Islet precursor cell (in vitro differentiated cells): Measurements from ENCODE around the gene FAM135A.
"Not testable (repeated sequence)": the region's sequence is repeated elsewhere in the genome, so short reads cannot be mapped to it uniquely, and the experiment has no call there.

Source experiments
- DNase-seq: peaks from one replicate; pipeline ENCODE4 v3.0.0-alpha.2; 2018

Gene FAM135A

DNA sequence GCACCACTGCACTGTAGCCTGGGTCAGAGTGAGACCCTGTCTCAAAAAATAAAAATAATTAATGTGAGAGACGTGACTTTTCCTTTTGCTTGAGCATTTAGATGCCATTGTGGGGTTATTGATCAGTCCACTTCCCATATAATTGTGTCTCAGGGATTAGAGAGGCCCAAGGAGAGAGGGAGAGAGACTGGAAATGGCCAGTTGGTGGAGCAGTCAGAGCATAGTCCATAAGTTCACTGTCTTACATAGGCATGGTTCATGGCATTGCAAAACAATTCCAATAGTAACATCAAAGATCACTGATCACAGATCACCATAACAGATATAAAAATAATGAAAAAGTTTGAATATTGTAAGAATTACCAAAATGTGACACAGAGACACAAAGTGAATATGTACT is 138.3 kb downstream of the FAM135A start:
- no peak for DNase-seq

DNA sequence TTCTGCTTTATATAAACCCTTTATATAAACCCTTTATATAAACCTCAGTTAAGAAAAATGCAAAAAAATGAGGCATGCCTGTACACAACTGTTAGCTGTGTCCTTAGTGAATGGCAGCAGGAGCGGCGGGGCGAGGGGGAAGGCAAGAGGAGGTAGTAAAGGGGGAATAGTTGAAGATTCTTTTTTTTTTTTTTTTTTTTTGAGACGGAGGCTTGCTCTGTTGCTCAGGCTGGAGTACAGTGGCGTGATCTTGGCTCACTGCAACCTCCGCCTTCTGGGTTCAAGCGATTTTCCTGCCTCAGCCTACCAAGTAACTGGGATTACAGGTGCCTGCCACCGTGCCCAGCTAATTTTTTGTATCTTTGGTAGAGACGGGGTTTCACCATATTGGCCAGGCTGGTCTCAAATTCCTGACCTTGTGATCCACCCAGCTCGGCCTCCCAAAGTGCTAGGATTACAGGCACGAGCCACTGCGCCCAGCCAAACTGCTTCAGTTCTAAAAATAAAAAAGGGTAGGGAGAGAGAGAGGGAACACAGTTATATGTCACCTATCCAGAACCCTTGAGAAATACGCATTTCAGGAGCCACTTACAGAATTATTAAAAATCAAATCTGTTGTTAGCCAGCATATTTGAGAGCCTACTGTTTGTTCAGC is 139.1 kb downstream of the FAM135A start:
- not testable (repeated sequence) for DNase-seq

DNA sequence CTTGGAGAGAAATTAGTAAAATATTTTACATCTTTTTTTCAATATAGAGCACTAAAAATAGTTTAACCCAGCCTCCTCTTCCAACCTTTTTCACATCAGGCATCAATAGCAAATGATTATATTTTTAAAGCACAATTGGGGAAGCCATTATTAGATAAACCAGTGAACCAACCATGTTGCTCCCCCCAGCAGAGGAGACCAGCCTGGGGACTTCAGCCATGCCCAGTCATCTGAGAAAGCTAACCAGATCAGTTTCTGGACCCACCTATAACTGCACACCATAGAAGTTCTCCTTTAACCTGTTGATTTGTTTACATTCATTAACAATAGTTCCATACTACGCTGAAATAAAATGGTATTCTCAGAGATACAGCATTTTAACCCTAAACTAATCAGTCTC is 139.7 kb downstream of the FAM135A start:
- no peak for DNase-seq

DNA sequence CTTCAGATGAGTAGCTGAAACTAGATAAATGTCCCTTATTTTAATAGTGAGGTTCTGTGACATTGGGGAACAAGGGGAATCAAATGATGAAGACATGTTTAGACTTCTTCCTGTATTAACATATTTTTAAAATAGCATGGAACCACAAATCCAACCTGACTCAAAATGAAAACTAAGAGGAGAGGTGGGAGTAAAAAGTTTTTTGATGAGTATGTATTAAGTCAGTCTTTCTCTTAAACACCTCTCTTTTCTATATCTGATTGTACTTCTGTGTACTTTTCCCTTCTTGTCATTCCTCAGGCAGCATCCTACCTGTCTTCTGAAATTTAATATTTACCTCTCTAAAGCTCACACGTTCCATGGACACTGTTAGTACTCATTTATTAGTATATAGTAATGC is 144.7 kb downstream of the FAM135A start:
- DNase-seq: no peak

DNA sequence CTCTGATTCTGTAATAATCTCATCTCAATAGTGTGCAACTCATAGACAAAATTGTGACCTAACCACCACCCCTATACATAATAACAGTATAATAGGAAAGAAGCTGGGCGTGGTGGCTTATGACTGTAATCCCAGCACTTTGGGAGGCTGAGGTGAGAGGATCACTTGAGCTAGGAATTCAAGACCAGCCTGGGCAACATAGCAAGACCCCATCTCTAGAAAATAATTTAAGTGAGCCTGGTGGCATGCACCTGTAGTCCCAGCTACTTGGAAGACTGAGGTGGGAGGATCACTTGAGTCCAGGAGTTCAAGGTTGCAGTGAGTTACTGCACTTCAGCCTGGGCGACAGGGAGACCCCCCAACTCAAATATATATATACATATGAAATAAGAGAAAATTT is 149.1 kb downstream of the FAM135A start:
- not testable (repeated sequence) for DNase-seq

DNA sequence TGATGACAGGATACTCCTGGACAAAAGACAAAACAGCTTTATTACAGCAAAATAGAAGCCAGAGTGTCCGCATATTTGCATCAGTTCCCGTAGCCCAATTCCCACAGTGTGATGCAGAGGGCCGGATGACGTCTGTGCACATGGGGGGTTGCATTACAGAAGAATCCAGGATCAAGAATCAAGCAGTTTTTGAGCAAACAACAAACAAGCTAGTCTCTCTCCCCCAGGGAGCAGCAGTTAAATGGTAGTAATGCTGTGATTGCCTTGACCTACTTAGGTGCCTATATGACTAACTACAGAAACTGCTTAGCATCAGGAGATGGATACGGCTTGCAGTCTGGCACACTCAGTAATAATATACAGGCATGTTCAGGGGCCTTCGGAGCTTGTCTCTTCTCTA is 150.2 kb downstream of the FAM135A start:
- no peak for DNase-seq

DNA sequence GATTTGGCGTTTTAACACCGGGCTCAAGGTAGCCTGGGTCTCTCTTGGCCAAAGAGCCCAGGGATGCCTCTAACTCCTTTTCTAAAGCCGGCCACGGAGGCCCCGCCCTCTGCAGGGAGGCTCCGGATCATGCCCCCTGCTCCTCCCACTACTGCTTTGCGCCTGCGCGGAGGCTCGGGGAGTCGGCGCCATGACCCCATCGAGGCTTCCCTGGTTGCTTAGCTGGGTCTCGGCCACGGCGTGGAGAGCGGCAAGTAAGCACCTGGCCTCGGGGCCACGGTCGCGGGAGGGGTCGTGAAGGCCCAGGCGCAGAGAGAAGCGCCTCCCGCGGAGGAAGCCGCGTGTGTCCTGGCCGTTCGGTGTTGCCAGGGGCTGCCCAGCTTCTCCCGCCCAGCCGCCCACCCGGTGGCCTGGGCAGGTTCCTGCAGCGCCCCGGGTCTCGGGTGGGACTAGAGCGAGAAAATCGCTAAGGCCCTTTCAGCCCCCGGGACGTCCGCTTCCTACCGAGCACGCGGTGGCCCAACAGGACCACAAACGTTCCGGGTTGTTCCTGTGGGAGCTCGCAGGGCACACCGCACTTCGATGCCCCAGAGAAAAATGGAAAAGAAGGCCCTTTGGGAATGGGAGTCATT is 153.6 kb downstream of the FAM135A start, which contains the start of gene SDHAF4:
Gene SDHAF4 (plus strand): TSS at position 180 of the 632 bp plus-strand sequence. CDS start 11 bp downstream, at position 191.
- peak; percentile 96 for DNase-seq

DNA sequence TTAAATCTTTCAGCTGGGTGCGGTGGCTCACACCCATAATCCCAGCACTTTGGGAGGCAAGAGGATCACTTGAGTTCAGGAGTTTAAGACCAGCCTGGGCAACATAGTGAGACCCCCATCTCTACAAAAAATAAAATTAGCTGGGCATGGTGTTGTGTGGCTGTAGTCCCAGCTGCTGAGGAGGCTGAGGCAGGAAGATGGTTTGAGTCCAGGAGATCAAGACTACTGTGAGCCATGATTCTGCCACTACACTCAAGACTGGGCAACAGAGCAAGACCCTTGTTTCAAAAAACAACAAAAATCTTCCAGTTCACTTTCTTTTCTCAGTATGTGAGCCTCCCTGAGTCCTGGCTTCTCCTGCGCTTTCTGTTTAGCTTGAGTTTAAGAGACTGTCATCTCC is 161.3 kb downstream of the FAM135A start:
- DNase-seq: no peak

DNA sequence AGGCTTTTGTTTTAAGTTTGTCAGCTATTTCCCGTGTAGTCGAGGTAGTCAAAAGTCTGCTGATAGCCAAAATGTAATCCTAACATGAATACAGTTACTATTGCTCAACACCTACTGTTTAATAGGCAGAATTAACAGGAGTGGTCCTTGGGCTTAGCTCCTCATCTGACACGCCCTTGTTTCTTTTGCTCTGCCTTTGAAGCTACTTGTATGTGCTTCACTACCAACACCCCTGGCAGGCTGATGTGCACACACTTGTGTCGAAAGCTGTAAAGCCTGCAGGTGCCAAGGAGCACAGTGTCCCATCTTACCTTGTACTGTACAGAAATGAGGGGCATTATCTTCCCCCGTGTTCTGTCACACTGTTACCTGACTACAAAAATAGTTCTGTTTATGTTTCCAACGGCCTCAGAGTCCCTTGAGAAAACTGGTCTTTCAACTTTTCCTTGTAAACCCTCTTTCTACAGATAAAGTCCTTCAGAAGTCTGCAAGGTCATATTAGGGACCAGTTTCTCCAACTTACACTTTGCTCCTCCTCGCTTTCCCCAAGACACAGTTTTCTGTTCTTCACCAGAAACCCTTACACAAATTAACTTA is 162.7 kb downstream of the FAM135A start:
- no peak for DNase-seq

DNA sequence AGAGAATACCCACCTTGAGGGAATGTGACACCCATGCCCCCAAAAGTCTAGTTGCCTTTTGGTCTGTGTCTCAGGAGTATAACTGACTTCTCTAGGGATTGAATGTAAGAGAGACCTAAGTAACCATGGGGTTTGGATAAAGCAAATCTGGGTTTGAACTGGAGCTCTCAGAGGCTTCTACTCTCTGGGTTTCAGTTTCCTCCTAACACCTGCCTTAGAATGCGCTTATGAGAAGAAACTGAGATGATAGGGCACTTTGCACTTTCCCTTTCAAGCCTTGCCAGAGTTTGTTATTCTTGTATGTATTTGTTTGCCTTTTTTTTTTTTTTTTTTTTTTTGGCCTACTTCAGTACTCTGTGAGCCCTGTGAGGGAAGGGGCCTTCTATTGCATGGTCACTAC is 172.8 kb downstream of the FAM135A start:
- no peak for DNase-seq

DNA sequence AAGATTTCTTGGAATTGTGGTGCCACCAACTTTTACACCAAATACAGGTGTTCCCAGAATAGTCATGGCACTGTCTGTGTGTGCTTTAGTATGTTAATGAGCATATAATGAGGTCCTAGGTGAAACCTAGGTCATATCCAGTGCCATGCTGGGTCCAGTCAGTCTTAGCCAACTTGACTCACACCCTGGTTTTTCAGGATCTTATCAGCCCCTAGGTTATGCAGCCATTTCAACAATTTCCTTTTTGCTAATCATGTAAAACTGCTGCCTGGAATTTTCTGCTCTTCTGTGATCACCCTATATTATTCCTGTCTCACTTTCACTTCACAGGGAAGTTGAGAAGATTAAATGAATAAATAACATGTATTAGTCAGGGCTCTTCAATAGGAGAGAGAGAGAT is 177.1 kb downstream of the FAM135A start:
- DNase-seq: no peak

DNA sequence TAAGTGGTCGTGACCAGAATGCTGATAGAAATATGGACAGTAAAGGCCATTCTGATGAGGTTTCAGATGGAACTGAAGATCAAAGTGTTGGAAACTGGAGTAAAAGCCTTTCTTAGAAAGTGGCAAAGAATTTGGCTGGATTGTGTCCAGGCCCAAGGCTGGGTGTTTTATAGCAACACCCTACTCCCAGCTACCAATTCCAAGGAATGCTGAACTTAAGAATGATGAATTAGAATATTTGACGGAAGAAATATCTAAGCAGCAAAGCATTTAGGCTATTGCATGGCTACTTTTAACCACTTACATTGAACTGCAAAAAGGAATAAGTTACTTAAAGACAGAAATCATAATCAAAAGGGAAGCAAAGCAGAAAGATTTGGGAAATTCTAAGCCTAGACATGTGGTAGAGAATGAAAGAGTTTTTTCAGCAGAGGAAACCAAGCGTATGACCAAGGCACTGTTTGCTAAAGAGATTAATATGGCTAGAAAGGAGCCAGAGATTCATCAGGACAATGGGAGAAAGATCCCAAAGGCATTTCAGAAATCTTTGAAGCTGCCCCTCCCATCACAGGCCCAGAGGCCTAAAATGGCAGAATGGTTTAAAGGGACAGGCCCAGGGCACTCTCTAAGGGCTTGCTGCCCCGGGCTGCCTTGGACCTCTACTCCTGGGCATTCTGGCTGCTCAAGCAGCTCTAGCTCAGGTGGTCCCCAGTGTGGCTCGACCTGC is 179.2 kb downstream of the FAM135A start:
- DNase-seq: no peak

DNA sequence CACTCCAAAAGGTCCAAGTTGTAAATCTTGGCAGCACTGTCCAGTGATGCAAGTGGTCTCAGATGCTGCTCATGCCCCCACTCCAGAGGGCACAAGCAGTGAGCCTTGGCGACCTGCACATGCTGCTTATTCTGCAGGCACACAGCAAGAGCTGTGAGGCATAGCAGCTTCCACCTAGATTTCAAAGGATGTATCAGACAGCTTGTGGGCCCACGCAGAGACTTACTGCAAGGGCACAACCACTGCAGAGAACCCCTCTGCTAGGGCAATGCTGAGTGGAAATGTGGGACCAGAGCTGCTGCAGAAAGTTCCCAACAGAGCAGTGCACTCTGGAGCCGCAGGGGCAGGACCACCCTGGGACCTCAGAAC is 179.8 kb downstream of the FAM135A start:
- no peak for DNase-seq

DNA sequence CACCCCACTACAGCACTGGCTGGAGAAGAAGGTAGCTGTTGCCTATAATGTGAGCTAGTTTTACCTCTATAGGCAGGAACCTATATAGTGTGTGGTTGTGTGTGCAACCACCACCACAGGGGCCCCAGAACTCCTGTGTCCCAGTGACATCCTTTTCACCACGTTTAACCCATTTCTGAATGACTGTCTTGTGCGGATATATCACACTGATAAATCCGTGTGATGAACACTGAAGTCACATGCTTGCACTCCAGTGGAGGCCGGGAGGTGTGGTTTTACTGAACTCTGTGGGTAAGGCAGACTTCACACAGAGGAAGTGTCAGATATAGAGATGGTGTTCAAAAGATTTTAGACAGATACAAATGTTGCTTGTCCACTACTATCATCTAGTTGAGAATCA is 185.9 kb downstream of the FAM135A start:
- DNase-seq: no peak

DNA sequence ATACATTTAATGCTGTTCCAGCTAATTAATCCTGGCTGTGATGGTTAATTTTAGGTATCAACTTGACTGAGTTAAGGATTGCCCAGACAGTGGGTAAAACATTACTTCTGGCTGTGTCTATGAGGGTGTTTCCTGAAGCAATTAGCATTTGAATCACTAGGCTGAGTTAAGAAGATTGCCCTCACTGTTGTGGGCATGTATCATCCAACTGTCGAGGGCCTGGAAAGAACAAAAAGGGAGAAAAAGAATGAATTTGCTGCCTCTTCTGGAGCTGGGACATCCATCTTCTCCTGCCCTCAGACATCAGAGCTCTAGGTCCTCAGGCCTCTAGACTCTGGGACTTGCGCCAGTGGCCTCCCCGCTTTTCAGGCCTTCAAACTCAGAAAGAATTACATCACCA is 187.7 kb downstream of the FAM135A start:
- DNase-seq: no peak

DNA sequence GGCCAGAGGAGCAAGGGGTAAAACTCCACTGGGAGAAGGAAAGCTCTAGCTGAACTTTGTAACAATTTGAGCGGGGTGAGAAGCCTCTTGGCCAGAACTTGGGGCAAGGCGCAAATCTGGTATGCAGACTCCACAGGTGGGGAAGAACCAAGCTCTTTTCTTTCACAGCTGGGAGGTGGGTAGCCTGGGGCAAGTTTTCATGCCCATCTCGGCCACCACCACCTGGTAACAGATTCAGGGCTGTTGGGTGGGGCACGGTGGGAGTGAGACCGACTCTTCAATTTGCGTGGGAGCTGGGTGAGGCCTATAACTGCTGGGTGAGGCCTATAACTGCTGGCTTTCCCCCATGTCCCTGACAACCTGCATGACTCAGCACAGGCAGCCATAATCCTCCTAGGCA is 190.9 kb downstream of the FAM135A start:
- no peak for DNase-seq

DNA sequence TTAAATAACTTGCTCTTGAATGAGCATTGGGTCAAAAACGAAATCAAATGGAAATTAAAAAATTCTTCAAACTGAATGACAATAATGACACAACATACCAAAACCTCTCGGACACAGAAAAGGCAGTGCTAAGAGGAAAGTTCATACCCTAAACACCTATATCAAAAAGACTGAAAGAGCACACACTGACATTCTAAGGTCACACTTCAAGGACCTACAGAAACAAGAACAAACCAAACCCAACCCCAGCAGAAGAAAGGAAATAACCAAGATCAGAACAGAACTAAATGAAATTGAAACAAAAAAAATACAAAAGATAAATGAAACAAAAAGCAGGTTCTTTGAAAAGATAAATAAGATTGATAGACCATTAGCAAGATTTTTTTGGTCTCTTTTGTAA is 194.1 kb downstream of the FAM135A start:
- not testable (repeated sequence) for DNase-seq

DNA sequence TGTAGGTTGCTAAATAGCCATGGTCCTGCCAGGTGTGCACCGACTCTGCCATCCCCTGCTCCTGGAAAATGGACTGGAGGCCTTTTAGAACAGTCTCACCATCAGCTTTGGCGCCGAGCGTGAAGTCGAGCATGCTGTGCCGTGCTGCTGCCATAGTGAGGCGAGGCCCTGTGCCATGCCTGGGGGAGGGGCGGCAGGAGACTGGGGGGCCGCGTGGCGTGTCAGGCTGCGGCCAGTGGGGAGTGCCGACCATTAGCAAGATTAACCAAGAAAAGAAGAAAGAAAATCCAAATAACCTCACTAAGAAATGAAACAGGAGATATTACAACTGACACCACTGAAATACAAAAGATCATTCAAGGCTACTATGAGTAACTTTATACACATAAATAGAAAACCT is 195.9 kb downstream of the FAM135A start:
- not testable (repeated sequence) for DNase-seq
